GM03348 (cell line): Measurements from ENCODE around the gene SNX11.

ENCODE experiments used
- DNase-seq: peaks from one replicate; pipeline ENCODE4 v3.0.0; 2012; ENCODE audit warnings: low spot score

Gene SNX11

GRCh38 chr17:48162306-48162934 lies 54.9 kb downstream of the SNX11 start:
- DNase-seq: no peak

GRCh38 chr17:48162946-48163506 lies 55.5 kb downstream of the SNX11 start:
- DNase-seq: no peak

GRCh38 chr17:48163809-48164208 lies 56.2 kb downstream of the SNX11 start:
- no peak for DNase-seq

GRCh38 chr17:48169926-48170325 lies 62.4 kb downstream of the SNX11 start:
- DNase-seq: no peak
